ENCODE measurements around the gene NOD2. TPM values are rescaled to one million over a fixed set of nuclear protein-coding genes. Genes with fewer than 3 reads are reported as not detected.

The NOD2 gene
- total and polyA plus RNA-seq, 4 donors = 0.35 to 1.3 (median 0.48) TPM

- H3K27ac ChIP-seq (ENCODE audit: low read depth in 1 of 2, low read length in 2 of 2) = no peak overlapping the region
- no peak for TF ChIP-seq EGR1 (IDR thresholded peaks at IDR 0.05; ENCODE audit: low read depth in 2 of 2)
- TF ChIP-seq NR2F2 (IDR thresholded peaks at IDR 0.05) = no peak
- TF ChIP-seq FOXA1 (IDR thresholded peaks at IDR 0.05) = no peak
- TF ChIP-seq RAD21 (IDR thresholded peaks at IDR 0.05) = no peak
- TF ChIP-seq HNF4G (IDR thresholded peaks at IDR 0.05) = no peak
- no peak for TF ChIP-seq FOXA2 (IDR thresholded peaks at IDR 0.05)
- TF ChIP-seq ATF3 (IDR thresholded peaks at IDR 0.05) = no peak
- no peak for TF ChIP-seq TAF1 (conservative IDR thresholded peaks at IDR 0.05)
- no peak for TF ChIP-seq YY1 (IDR thresholded peaks at IDR 0.05)
- no peak for TF ChIP-seq GABPA (IDR thresholded peaks at IDR 0.05 in 1 of 2, conservative IDR thresholded peaks at IDR 0.05 in 1 of 2)
- TF ChIP-seq HNF4A (conservative IDR thresholded peaks at IDR 0.05) = no peak
- TF ChIP-seq SP1 (IDR thresholded peaks at IDR 0.05) = no peak
- no peak for TF ChIP-seq RXRA (IDR thresholded peaks at IDR 0.05)
- TF ChIP-seq JUND (IDR thresholded peaks at IDR 0.05) = no peak
- TF ChIP-seq REST (IDR thresholded peaks at IDR 0.05) = no peak
- TF ChIP-seq, protein P1, sequence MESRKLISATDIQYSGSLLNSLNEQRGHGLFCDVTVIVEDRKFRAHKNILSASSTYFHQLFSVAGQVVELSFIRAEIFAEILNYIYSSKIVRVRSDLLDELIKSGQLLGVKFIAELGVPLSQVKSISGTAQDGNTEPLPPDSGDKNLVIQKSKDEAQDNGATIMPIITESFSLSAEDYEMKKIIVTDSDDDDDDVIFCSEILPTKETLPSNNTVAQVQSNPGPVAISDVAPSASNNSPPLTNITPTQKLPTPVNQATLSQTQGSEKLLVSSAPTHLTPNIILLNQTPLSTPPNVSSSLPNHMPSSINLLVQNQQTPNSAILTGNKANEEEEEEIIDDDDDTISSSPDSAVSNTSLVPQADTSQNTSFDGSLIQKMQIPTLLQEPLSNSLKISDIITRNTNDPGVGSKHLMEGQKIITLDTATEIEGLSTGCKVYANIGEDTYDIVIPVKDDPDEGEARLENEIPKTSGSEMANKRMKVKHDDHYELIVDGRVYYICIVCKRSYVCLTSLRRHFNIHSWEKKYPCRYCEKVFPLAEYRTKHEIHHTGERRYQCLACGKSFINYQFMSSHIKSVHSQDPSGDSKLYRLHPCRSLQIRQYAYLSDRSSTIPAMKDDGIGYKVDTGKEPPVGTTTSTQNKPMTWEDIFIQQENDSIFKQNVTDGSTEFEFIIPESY (IDR thresholded peaks at IDR 0.05) = no peak
- no peaks in the 10 kb centered on the region for H3K9me3 ChIP-seq (ENCODE audit: control insufficient read depth in 4 of 4, low read length in 3 of 4)
- H3K9ac ChIP-seq (ENCODE audit: low read depth in 1 of 2, low read length in 2 of 2) = no peak overlapping the region
- peaks cover 0 to 11% (median 5%) of the 10 kb centered on the region in 4 donors for H3K4me1 ChIP-seq (ENCODE audit: control insufficient read depth in 4 of 4, insufficient read depth in 4 of 4, low read length in 3 of 4)
- no peak for DNase-seq (ENCODE audit: low spot score)
- no peak overlapping the region for H3K4me3 ChIP-seq (ENCODE audit: low read depth in 1 of 3, low read length in 3 of 3)
- no peaks in the 10 kb centered on the region for H3K36me3 ChIP-seq (ENCODE audit: control insufficient read depth in 4 of 4, insufficient read depth in 3 of 4, low read depth in 1 of 4, low read length in 3 of 4)
- no peaks in the 10 kb centered on the region for H3K27me3 ChIP-seq (ENCODE audit: control insufficient read depth in 4 of 4, insufficient read depth in 4 of 4, low read length in 3 of 4)
- WGBS = 94% methylated on average over 2 of the region's 2 CpGs
These were observed 3.2 kb upstream of the NOD2 start for GRCh38 chr16:50690177-50690576.

DNA sequence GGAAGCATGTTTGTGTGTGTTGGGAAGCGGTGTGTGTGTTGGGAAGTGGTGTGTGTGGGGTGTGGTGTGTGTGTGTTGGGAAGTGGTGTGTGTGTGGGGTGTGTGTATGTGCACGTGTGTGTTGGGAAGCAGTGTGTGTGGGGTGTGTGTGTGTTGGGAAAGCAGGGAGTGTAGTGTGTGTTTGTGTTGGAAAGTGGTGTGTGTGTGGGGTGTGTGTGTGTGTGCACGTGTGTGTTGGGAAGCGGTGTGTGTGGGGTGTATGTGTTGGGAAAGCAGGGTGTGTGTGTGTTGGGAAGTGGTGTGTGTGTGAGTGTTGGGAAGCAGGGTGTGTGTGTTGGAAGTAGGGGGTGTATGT lies 785 bp upstream of the NOD2 start:
- 93% methylated on average over 4 of the region's 4 CpGs for WGBS
- Histone ChIP-seq H3K9me3 (ENCODE audit: control insufficient read depth in 4 of 4, low read length in 3 of 4) (no peaks in the 10 kb centered on the region), H3K36me3 (ENCODE audit: control insufficient read depth in 4 of 4, insufficient read depth in 3 of 4, low read depth in 1 of 4, low read length in 3 of 4) (no peaks in the 10 kb centered on the region), H3K4me3 (ENCODE audit: low read depth in 1 of 3, low read length in 3 of 3) (no peak overlapping the region), H3K4me1 (ENCODE audit: control insufficient read depth in 4 of 4, insufficient read depth in 4 of 4, low read length in 3 of 4) (peaks cover 6 to 36% (median 20%) of the 10 kb centered on the region in 4 donors), H3K27ac (ENCODE audit: low read depth in 1 of 2, low read length in 2 of 2) (no peak overlapping the region), H3K9ac (ENCODE audit: low read depth in 1 of 2, low read length in 2 of 2) (no peak overlapping the region), H3K27me3 (ENCODE audit: control insufficient read depth in 4 of 4, insufficient read depth in 4 of 4, low read length in 3 of 4) (no peaks in the 10 kb centered on the region)
- DNase-seq (ENCODE audit: low spot score) = no peak
- TF ChIP-seq HNF4G (IDR thresholded peaks at IDR 0.05) (no peak), YY1 (IDR thresholded peaks at IDR 0.05) (no peak), SP1 (IDR thresholded peaks at IDR 0.05) (no peak), REST (IDR thresholded peaks at IDR 0.05) (no peak), EGR1 (IDR thresholded peaks at IDR 0.05; ENCODE audit: low read depth in 2 of 2) (no peak), RXRA (IDR thresholded peaks at IDR 0.05) (no peak), JUND (IDR thresholded peaks at IDR 0.05) (no peak), GABPA (IDR thresholded peaks at IDR 0.05 in 1 of 2, conservative IDR thresholded peaks at IDR 0.05 in 1 of 2) (no peak), MAX (IDR thresholded peaks at IDR 0.05) (no peak), FOXA1 (IDR thresholded peaks at IDR 0.05) (no peak), HNF4A (conservative IDR thresholded peaks at IDR 0.05) (no peak), RAD21 (IDR thresholded peaks at IDR 0.05) (no peak), TAF1 (conservative IDR thresholded peaks at IDR 0.05) (no peak), FOXA2 (IDR thresholded peaks at IDR 0.05) (no peak), NR2F2 (IDR thresholded peaks at IDR 0.05) (no peak)
- TF ChIP-seq, protein P1 (IDR thresholded peaks at IDR 0.05) = no peak
- TF ChIP-seq, protein P2, sequence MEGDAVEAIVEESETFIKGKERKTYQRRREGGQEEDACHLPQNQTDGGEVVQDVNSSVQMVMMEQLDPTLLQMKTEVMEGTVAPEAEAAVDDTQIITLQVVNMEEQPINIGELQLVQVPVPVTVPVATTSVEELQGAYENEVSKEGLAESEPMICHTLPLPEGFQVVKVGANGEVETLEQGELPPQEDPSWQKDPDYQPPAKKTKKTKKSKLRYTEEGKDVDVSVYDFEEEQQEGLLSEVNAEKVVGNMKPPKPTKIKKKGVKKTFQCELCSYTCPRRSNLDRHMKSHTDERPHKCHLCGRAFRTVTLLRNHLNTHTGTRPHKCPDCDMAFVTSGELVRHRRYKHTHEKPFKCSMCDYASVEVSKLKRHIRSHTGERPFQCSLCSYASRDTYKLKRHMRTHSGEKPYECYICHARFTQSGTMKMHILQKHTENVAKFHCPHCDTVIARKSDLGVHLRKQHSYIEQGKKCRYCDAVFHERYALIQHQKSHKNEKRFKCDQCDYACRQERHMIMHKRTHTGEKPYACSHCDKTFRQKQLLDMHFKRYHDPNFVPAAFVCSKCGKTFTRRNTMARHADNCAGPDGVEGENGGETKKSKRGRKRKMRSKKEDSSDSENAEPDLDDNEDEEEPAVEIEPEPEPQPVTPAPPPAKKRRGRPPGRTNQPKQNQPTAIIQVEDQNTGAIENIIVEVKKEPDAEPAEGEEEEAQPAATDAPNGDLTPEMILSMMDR (IDR thresholded peaks at IDR 0.05; ENCODE audit: low read depth, low read length, missing input control) = no peak

Measured in liver (tissue), 9 donors.